Mesenchymal stem cell (in vitro differentiated cells and primary cell): ENCODE data around the gene MTUS2.

Source experiments
- DNase-seq: peaks from one replicate; pipeline ENCODE4 v3.0.0-alpha.2; 2013
- H2AFZ ChIP-seq: one replicate; pipeline ENCODE4 v1.6.1; 2013; ENCODE audit warnings: low read depth, mild to moderate bottlenecking, control low read depth, inconsistent platforms, low read length, moderate library complexity
- H2AK5ac ChIP-seq: 2 replicates; pipeline ENCODE4 v1.6.1; 2013; ENCODE audit warnings: low read length, moderate library complexity, mild to moderate bottlenecking, inconsistent platforms; ENCODE audit not compliant: severe bottlenecking
- H2BK120ac ChIP-seq: one replicate; pipeline ENCODE4 v1.6.1; 2013; ENCODE audit warnings: low read depth, mild to moderate bottlenecking, inconsistent platforms, low read length, moderate library complexity
- H2BK12ac ChIP-seq, 2 experiments: one replicate each; pipeline ENCODE4 v1.6.1; 2013; ENCODE audit warnings: inconsistent platforms in 2 of 2, low read length in 2 of 2, mild to moderate bottlenecking in 2 of 2, moderate library complexity in 2 of 2, control low read depth in 1 of 2
- H2BK15ac ChIP-seq: one replicate; pipeline ENCODE4 v1.6.1; 2013; ENCODE audit warnings: mild to moderate bottlenecking, low read depth, inconsistent platforms; ENCODE audit not compliant: poor library complexity, severe bottlenecking
- H2BK5ac ChIP-seq: 2 replicates; pipeline ENCODE4 v1.6.1; 2013; ENCODE audit warnings: low read depth, mild to moderate bottlenecking, low read length, control low read depth, inconsistent platforms; ENCODE audit not compliant: poor library complexity, severe bottlenecking
- H3K14ac ChIP-seq, 2 experiments: one replicate each; pipeline ENCODE4 v1.6.1; 2013; ENCODE audit warnings: inconsistent platforms in 2 of 2, low read length in 2 of 2, control low read depth in 1 of 2, mild to moderate bottlenecking in 1 of 2, moderate library complexity in 1 of 2
- H3K18ac ChIP-seq, 2 experiments: one replicate each; pipeline ENCODE4 v1.6.1; 2013; ENCODE audit warnings: inconsistent platforms in 2 of 2, low read length in 2 of 2, control low read depth in 1 of 2, low read depth in 1 of 2, mild to moderate bottlenecking in 1 of 2
- H3K23ac ChIP-seq, 2 experiments: one replicate each; pipeline ENCODE4 v1.6.1; 2013; ENCODE audit warnings: inconsistent platforms in 2 of 2, low read length in 2 of 2, mild to moderate bottlenecking in 2 of 2, moderate library complexity in 2 of 2, control low read depth in 1 of 2
- H3K27ac ChIP-seq: 2 replicates; pipeline ENCODE4 v1.5.1; 2013; ENCODE audit warnings: mild to moderate bottlenecking, moderate library complexity, low read length, control low read depth, inconsistent platforms; ENCODE audit not compliant: poor library complexity, severe bottlenecking
- H3K27me3 ChIP-seq, 2 experiments: 2 replicates each; pipeline versions ENCODE4 v1.6.1 to v1.7.0; 2013; ENCODE audit warnings: low read length in 2 of 2, mild to moderate bottlenecking in 2 of 2, moderate library complexity in 2 of 2, control low read depth in 1 of 2, inconsistent platforms in 1 of 2; ENCODE audit not compliant: control insufficient read depth in 1 of 2, insufficient read depth in 1 of 2
- H3K36me3 ChIP-seq, 2 experiments: 2 replicates each; pipeline versions ENCODE4 v1.6.1 to v1.7.0; 2013; ENCODE audit warnings: low read length in 2 of 2, control low read depth in 1 of 2, inconsistent platforms in 1 of 2, low read depth in 1 of 2, mild to moderate bottlenecking in 1 of 2; ENCODE audit not compliant: insufficient read depth in 2 of 2, control insufficient read depth in 1 of 2
- H3K4ac ChIP-seq, 2 experiments: one replicate each; pipeline ENCODE4 v1.6.1; 2013; ENCODE audit warnings: inconsistent platforms in 2 of 2, low read length in 2 of 2, mild to moderate bottlenecking in 2 of 2, moderate library complexity in 2 of 2, control low read depth in 1 of 2, low read depth in 1 of 2
- H3K4me1 ChIP-seq: 2 replicates; pipeline ENCODE4 v1.6.1; 2013; ENCODE audit warnings: low read depth, low read length, control low read depth; ENCODE audit not compliant: control insufficient read depth, insufficient read depth
- H3K4me2 ChIP-seq: 2 replicates; pipeline ENCODE4 v1.6.1; 2013; ENCODE audit warnings: low read length, mild to moderate bottlenecking, inconsistent platforms; ENCODE audit not compliant: poor library complexity, severe bottlenecking
- H3K4me3 ChIP-seq, 2 experiments: 2 replicates each; pipeline versions ENCODE4 v1.5.1 to v1.7.0; 2013; ENCODE audit warnings: low read length in 2 of 2, mild to moderate bottlenecking in 2 of 2, control low read depth in 1 of 2, low read depth in 1 of 2; ENCODE audit not compliant: insufficient read depth in 1 of 2
- H3K79me1 ChIP-seq: replicated peaks from 2 replicates; pipeline ENCODE4 v1.6.1; 2013; ENCODE audit warnings: mild to moderate bottlenecking, control low read depth, low read length, inconsistent platforms; ENCODE audit not compliant: poor library complexity, severe bottlenecking
- H3K9ac ChIP-seq: 2 replicates; pipeline ENCODE4 v1.7.0; 2013; ENCODE audit warnings: mild to moderate bottlenecking, low read length, moderate library complexity
- H3K9me3 ChIP-seq: 2 replicates; pipeline ENCODE4 v1.7.0; 2013; ENCODE audit warnings: mild to moderate bottlenecking, low read length; ENCODE audit not compliant: control insufficient read depth
- H4K8ac ChIP-seq: one replicate; pipeline ENCODE4 v1.6.1; 2013; ENCODE audit warnings: inconsistent platforms, mild to moderate bottlenecking, low read length, moderate library complexity
- H4K91ac ChIP-seq: one replicate; pipeline ENCODE4 v1.6.1; 2013; ENCODE audit warnings: mild to moderate bottlenecking, low read length, inconsistent platforms
- WGBS: methylation state at CpG from one replicate; pipeline ENCODE4 v1.1.7; 2013; ENCODE audit warnings: mixed read lengths; 5-methylcytosine and 5-hydroxymethylcytosine counted together

The MTUS2 gene

GRCh38 chr13:28958441-28958840, 138.3 kb downstream of the MTUS2 start:
- no peak overlapping the region for H2BK12ac ChIP-seq
- H3K79me1 ChIP-seq: no peaks in the 10 kb centered on the region
- no peak overlapping the region for H2BK120ac ChIP-seq
- no peak for DNase-seq
- no peak overlapping the region for H3K4ac ChIP-seq
- H3K9me3 ChIP-seq: no peaks in the 10 kb centered on the region
- no peaks in the 10 kb centered on the region for H3K36me3 ChIP-seq
- no peak overlapping the region for H3K9ac ChIP-seq
- no peaks in the 10 kb centered on the region for H3K4me1 ChIP-seq
- no peaks in the 10 kb centered on the region for H3K27me3 ChIP-seq
- no peak overlapping the region for H2AFZ ChIP-seq
- no peak overlapping the region for H2BK15ac ChIP-seq
- H2BK5ac ChIP-seq: no peak overlapping the region
- H3K18ac ChIP-seq: no peak overlapping the region
- no peak overlapping the region for H3K23ac ChIP-seq
- no peak overlapping the region for H2AK5ac ChIP-seq
- H3K4me3 ChIP-seq: no peak overlapping the region
- no peak overlapping the region for H3K14ac ChIP-seq
- WGBS: 81% methylated on average over 2 of the region's 3 CpGs
- H4K91ac ChIP-seq: no peak overlapping the region
- no peak overlapping the region for H3K27ac ChIP-seq
- no peak overlapping the region for H3K4me2 ChIP-seq
- H4K8ac ChIP-seq: no peak overlapping the region

GRCh38 chr13:28964052-28964451, 143.9 kb downstream of the MTUS2 start:
- Histone ChIP-seq H2BK120ac (no peak overlapping the region), H3K36me3 (no peaks in the 10 kb centered on the region), H2BK5ac (no peak overlapping the region), H3K9me3 (no peaks in the 10 kb centered on the region), H3K27me3 (no peaks in the 10 kb centered on the region), H3K4me2 (no peak overlapping the region), H2BK12ac (no peak overlapping the region), H3K18ac (no peak overlapping the region), H4K91ac (no peak overlapping the region), H3K79me1 (no peaks in the 10 kb centered on the region), H2BK15ac (no peak overlapping the region), H3K23ac (no peak overlapping the region), H2AFZ (no peak overlapping the region), H3K4ac (no peak overlapping the region), H3K4me3 (no peak overlapping the region), H3K9ac (no peak overlapping the region), H2AK5ac (no peak overlapping the region), H3K4me1 (no peaks in the 10 kb centered on the region), H3K27ac (no peak overlapping the region), H3K14ac (no peak overlapping the region), H4K8ac (no peak overlapping the region)
- no peak for DNase-seq
- WGBS: no CpG with 5 or more reads among the region's 1 CpG

GRCh38 chr13:28964803-28965202, 144.7 kb downstream of the MTUS2 start:
- H2AFZ ChIP-seq: no peak overlapping the region
- H3K4me3 ChIP-seq: no peak overlapping the region
- H2BK120ac ChIP-seq: no peak overlapping the region
- no peak overlapping the region for H3K14ac ChIP-seq
- H4K91ac ChIP-seq: no peak overlapping the region
- no peaks in the 10 kb centered on the region for H3K79me1 ChIP-seq
- H3K18ac ChIP-seq: no peak overlapping the region
- H2BK15ac ChIP-seq: no peak overlapping the region
- DNase-seq: no peak
- H3K23ac ChIP-seq: no peak overlapping the region
- H3K4me2 ChIP-seq: no peak overlapping the region
- H2BK12ac ChIP-seq: no peak overlapping the region
- no peaks in the 10 kb centered on the region for H3K27me3 ChIP-seq
- WGBS: 88% methylated on average over 6 of the region's 8 CpGs
- no peak overlapping the region for H3K27ac ChIP-seq
- H3K9me3 ChIP-seq: no peaks in the 10 kb centered on the region
- no peak overlapping the region for H3K9ac ChIP-seq
- no peaks in the 10 kb centered on the region for H3K4me1 ChIP-seq
- H3K36me3 ChIP-seq: no peaks in the 10 kb centered on the region
- H3K4ac ChIP-seq: no peak overlapping the region
- H2BK5ac ChIP-seq: no peak overlapping the region
- H2AK5ac ChIP-seq: no peak overlapping the region
- H4K8ac ChIP-seq: no peak overlapping the region

GRCh38 chr13:28967029-28967915, 147.1 kb downstream of the MTUS2 start:
- H2BK120ac ChIP-seq: no peak overlapping the region
- H2BK5ac ChIP-seq: no peak overlapping the region
- H3K23ac ChIP-seq: no peak overlapping the region
- H3K4ac ChIP-seq: no peak overlapping the region
- no peak overlapping the region for H4K91ac ChIP-seq
- no peaks in the 10 kb centered on the region for H3K36me3 ChIP-seq
- H2BK12ac ChIP-seq: no peak overlapping the region
- H3K9ac ChIP-seq: no peak overlapping the region
- no peak for DNase-seq
- no peaks in the 10 kb centered on the region for H3K27me3 ChIP-seq
- no peak overlapping the region for H2BK15ac ChIP-seq
- H3K4me2 ChIP-seq: no peak overlapping the region
- no peak overlapping the region for H3K4me3 ChIP-seq
- no peak overlapping the region for H3K18ac ChIP-seq
- no peak overlapping the region for H3K14ac ChIP-seq
- H4K8ac ChIP-seq: no peak overlapping the region
- no peaks in the 10 kb centered on the region for H3K9me3 ChIP-seq
- WGBS: 20% methylated on average over 1 of the region's 4 CpGs
- no peaks in the 10 kb centered on the region for H3K79me1 ChIP-seq
- no peak overlapping the region for H2AK5ac ChIP-seq
- H3K27ac ChIP-seq: no peak overlapping the region
- no peaks in the 10 kb centered on the region for H3K4me1 ChIP-seq
- no peak overlapping the region for H2AFZ ChIP-seq
